SH-SY5Y (cell line): ENCODE data around the gene WBP11.

Experiments
- GATA2 ChIP-seq: IDR thresholded peaks from 2 replicates; pipeline ENCODE4 v1.6.1; 2011; ENCODE audit warnings: mild to moderate bottlenecking, low read depth, low read length
- GATA3 ChIP-seq: IDR thresholded peaks from 2 replicates; pipeline ENCODE4 v1.6.1; 2011; ENCODE audit warnings: low read depth, mild to moderate bottlenecking, low read length, moderate library complexity

GRCh38 chr12:14741153-14741552, 62.1 kb downstream of the WBP11 start:
- TF ChIP-seq GATA2 (no peak), GATA3 (no peak)
